SK-N-MC (cell line): ENCODE data around the gene SPATS2L.
A peak's percentile ranks its signal among the peaks of the same experiment; 100 is the strongest.

ENCODE experiments used
- DNase-seq: peaks from one replicate; pipeline ENCODE4 v3.0.0-alpha.2; 2011; ENCODE audit warnings: low read depth, low spot score
- H3K27ac ChIP-seq: fragments of 200-600 bp; sonication (generic); 2 replicates; pipeline ENCODE4 v1.5.1; 2016; ENCODE audit warnings: mixed run types
- H3K36me3 ChIP-seq: fragments of 200-600 bp; sonication (generic); 2 replicates; pipeline ENCODE4 v1.6.1; 2017; ENCODE audit warnings: antibody characterized with exemption, low read length, mixed read lengths; ENCODE audit not compliant: insufficient read depth
- H3K4me3 ChIP-seq: fragments of 200-600 bp; sonication (generic); 2 replicates; pipeline ENCODE4 v1.5.1; 2016
- H3K9ac ChIP-seq: fragments of 200-600 bp; sonication (generic); 2 replicates; pipeline ENCODE4 v1.8.0; 2017; ENCODE audit warnings: mixed run types, mixed read lengths; ENCODE audit not compliant: insufficient read length
- H3K9me3 ChIP-seq: fragments of 200-600 bp; sonication (generic); 2 replicates; pipeline ENCODE4 v1.6.1; 2017; ENCODE audit warnings: low read depth, mild to moderate bottlenecking, antibody characterized with exemption, low read length, moderate library complexity, mixed read lengths
- EZH2 ChIP-seq: fragments of 200-600 bp; sonication (generic); IDR thresholded peaks from one replicate; pipeline ENCODE4 v1.6.1; 2017; ENCODE audit warnings: antibody characterized with exemption
- FOXP2 ChIP-seq: optimal IDR thresholded peaks from 2 replicates; pipeline ENCODE3; 2011; ENCODE audit warnings: mild to moderate bottlenecking, moderate library complexity; ENCODE audit not compliant: insufficient read depth; ENCODE audit errors: extremely low read length, control extremely low read depth
- POLR2AphosphoS5 ChIP-seq: IDR thresholded peaks from 2 replicates; pipeline ENCODE4 v1.6.1; 2012; ENCODE audit warnings: mild to moderate bottlenecking, low read depth, low read length, borderline replicate concordance

SPATS2L gene

DNA sequence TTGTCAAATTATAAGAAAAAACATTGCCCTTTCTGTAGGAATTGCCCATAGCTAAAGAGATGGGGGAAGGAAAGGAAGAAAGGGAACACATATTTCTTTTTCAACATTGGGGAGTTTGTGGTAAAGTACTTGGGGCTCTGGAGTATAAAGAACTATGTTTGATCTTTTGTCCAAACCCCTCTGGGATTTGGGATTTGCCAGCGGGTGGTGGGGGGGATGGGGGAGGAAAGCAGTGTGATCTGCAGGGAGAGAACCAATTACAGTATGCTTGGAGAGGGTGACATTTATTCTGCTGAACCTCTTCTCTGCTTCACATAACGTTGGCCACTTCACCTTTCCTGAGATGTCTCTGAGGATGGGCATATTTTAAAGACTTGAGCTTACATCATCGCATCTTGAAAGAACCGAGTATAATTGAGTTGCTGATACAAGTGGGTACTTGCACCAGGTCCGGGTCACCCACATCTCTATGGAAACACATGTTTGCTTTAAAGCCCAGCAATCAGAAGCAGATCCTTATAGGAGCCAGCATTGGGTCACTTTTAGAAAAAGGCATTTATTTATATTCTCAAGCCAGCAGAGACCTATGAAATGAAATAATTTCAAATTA lies 73.1 kb downstream of the SPATS2L start:
- no peak for DNase-seq
- TF ChIP-seq POLR2AphosphoS5, result no peak
- TF ChIP-seq FOXP2, result no peak
- no peak for TF ChIP-seq EZH2
- no peaks in the 10 kb centered on the region for H3K36me3 ChIP-seq
- H3K4me3 ChIP-seq, result peak overlapping the region; percentile 64
- H3K9ac ChIP-seq, result peak overlapping the region; percentile 21
- H3K27ac ChIP-seq, result peak overlapping the region; percentile 89
- no peaks in the 10 kb centered on the region for H3K9me3 ChIP-seq

DNA sequence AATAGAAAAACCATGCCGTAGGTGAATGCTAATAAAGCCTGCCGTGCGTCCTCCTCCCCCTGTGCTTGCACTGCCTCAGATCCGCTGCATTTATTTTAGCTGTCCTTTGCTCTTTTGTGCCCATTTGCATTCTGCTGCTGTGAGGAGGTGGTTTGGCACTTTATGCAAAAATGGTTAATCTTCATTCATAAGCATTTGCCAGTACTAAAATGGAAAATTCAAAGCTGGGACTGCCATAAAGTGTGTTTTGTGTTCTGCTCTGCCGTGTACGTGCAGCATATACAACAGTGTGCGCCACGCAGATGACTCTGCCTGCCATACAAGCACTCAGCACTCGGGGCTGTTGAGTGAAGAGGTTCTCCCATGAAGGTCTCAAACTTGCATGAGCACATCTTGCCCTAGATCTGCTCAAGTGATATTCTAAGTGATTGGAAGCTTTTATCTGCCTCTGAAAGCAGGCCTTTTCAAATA lies 73.6 kb downstream of the SPATS2L start:
- no peaks in the 10 kb centered on the region for H3K9me3 ChIP-seq
- H3K9ac ChIP-seq, result peak overlapping the region; percentile 26
- no peak for DNase-seq
- no peaks in the 10 kb centered on the region for H3K36me3 ChIP-seq
- H3K27ac ChIP-seq, result peak overlapping the region; percentile 89
- H3K4me3 ChIP-seq, result peak overlapping the region; percentile 64
- TF ChIP-seq EZH2, result no peak
- TF ChIP-seq POLR2AphosphoS5, result no peak
- no peak for TF ChIP-seq FOXP2

DNA sequence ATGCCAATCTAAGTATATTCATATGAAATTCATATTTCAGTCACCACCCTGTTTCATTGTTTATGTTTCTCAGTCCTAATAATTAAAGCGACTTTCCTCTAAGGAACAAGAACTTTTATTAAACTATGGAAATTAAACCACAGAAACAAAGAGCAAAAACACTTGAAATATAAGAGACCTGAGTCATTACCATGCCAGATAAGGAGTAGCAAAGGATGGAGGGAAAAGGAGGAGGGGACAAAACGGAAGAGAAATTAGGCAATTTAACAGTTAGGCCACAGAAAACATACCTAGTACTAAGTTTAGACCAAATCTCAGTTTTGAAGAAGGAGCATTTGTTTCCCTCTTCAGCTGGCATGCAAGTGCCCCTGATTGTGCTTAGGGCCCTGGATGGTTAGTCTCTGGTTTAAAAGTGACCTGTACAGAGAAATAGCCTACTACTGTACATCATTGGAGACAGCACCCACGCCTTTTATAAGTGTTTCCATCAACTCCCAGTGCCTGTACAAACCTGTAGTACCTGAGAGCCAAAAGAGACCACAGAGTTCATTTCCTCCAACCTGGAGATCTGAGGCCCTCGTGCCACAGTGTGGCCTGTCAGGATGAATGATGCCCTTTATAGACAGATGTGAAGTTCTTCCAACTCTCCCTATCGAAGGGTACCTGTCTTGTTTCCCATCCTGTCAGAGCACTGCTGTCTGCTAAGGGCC lies 74.5 kb downstream of the SPATS2L start:
- peak overlapping the region; percentile 26 for H3K9ac ChIP-seq
- no peak for TF ChIP-seq FOXP2
- TF ChIP-seq EZH2, result no peak
- TF ChIP-seq POLR2AphosphoS5, result no peak
- DNase-seq, result no peak
- no peaks in the 10 kb centered on the region for H3K9me3 ChIP-seq
- H3K27ac ChIP-seq, result peak overlapping the region; percentile 89
- peak overlapping the region; percentile 64 for H3K4me3 ChIP-seq
- no peaks in the 10 kb centered on the region for H3K36me3 ChIP-seq

DNA sequence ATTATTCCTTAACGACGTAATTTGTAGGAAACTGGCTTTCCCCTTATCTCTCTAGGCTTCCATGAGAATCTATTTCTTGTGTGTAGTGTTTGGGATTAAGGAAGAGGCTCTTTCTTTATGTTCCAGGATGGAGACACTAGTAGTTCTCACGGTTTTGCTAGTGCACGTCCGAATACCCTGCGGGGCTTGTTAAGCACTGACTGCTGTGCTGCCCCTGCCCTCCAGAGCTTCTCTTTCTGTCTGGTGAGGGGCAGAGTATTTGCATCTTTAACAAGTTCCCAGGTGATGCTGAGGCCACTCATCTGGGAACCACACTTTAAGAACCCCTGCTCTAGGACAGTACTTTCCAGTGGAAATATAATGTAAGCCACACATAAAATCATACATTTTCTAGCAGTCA lies 76.4 kb downstream of the SPATS2L start:
- H3K4me3 ChIP-seq, result no peak overlapping the region
- no peak for DNase-seq
- H3K36me3 ChIP-seq, result no peaks in the 10 kb centered on the region
- no peak overlapping the region for H3K27ac ChIP-seq
- TF ChIP-seq EZH2 (no peak), POLR2AphosphoS5 (no peak), FOXP2 (no peak)
- H3K9me3 ChIP-seq, result no peaks in the 10 kb centered on the region
- H3K9ac ChIP-seq, result no peak overlapping the region

DNA sequence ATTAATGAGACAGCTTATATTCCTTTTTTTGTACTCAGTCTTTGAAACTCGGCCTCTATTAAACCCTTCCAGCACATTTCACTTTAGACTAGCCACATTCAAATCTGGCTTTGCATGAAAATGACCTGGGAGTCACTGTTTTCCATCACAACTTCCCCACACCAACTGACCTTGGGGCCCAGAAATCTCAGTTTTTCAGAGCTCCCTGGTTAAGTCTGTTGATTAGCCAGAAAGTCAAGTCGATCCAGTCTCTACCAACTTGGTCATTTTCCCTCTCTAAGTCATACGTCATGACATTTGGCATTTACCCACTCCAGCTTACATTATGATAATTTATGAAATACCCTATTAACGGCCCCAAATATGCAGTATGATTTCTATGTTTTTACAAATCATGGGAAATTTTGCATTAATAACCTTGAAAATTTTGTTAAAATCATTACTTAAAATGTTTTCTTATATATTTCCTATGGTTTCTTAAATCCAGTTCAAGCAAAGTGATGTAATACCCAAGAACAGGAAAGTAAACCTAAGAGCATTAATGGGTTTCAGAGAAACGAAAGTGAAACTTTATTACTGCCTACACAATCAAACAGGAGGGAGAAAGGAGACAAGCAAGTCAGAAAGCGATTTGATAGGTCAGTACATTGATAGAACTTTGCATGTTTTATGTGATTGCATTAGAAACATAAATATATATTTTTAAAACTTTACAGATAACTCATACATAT lies 77.1 kb downstream of the SPATS2L start:
- 0 out of 2 replicates have a peak overlapping the region, but pooled peaks have one; percentile 9 for H3K27ac ChIP-seq
- H3K4me3 ChIP-seq, result 0 out of 2 replicates have a peak overlapping the region, but pooled peaks have one; percentile 36
- TF ChIP-seq EZH2 (no peak), POLR2AphosphoS5 (no peak), FOXP2 (no peak)
- H3K9ac ChIP-seq, result no peak overlapping the region
- DNase-seq, result no peak
- H3K36me3 ChIP-seq, result no peaks in the 10 kb centered on the region
- H3K9me3 ChIP-seq, result no peaks in the 10 kb centered on the region

DNA sequence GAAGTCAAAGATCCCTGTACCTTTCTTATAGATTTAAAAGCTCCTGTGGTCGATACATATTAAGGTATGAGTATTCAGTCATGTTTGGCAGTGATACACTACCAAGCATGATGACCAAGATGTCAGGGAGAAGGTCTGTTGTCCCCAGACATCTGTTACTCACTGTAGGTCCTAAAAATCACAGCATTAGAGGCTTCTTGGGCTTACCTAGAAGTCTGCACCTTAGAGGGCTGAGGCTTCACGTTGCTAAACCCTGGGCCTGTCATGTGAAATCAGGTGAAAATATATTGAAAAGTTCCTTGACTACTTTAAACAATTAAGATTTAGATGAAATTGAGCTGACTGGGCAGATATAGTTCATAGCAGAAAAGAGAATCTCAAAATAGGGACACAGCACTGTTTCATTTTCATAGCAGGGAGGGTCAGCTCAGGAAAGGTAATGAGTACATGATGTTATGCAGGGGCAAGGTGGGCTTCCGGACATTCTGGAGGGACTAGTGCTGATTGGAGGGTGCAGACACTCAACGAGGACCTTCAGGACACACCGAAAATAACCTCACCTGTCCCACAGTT lies 78.7 kb downstream of the SPATS2L start:
- no peak for DNase-seq
- Histone ChIP-seq H3K9ac (no peak overlapping the region), H3K4me3 (no peak overlapping the region), H3K9me3 (no peaks in the 10 kb centered on the region), H3K27ac (no peak overlapping the region), H3K36me3 (peaks cover 3% of the 10 kb centered on the region; the same call in 1 of the 2 replicates)
- TF ChIP-seq POLR2AphosphoS5 (no peak), FOXP2 (no peak), EZH2 (no peak)

DNA sequence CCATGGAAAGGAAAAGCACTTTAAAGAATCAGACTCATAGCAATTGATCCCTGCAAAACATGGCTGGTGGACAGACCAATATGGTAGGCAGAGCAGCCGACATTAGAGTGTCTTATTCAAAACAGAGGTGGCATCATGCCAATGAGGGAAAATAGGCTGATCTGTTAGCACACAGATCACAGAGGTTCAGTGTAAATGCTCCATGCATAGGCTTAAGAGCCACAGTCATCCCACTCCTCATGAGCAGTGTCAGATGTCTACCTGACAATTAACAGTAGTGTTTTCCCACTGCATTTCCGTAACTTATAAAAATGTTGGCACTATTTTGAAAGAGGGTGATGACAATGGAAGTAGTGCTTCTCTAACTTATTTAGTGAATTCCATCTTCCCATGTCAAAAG lies 86.7 kb downstream of the SPATS2L start:
- Histone ChIP-seq H3K27ac (no peak overlapping the region), H3K9me3 (no peaks in the 10 kb centered on the region), H3K4me3 (no peak overlapping the region), H3K9ac (no peak overlapping the region), H3K36me3 (peaks cover 8% of the 10 kb centered on the region; the same call in 1 of the 2 replicates)
- no peak for TF ChIP-seq POLR2AphosphoS5
- no peak for TF ChIP-seq FOXP2
- no peak for TF ChIP-seq EZH2
- DNase-seq, result no peak

DNA sequence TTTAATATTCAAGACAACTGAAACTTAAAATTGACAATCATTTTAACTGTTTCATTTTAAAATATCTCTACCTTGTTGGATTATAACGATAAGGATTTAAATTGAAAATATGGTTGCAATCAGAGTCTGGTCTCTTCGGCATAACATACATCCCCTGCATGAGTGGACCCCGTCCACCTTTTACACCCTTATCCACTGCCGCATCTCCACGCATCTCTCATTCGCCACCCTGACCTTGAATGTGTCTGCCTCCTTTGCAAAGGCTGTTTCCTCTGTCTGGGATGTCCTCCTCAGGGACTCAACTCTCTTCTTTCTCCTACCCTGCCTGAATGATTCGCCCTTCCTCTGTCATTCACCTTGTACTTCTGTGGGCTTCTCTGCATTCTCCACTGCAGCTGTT lies 87.6 kb downstream of the SPATS2L start:
- H3K9me3 ChIP-seq, result no peaks in the 10 kb centered on the region
- H3K9ac ChIP-seq, result no peak overlapping the region
- no peak overlapping the region for H3K27ac ChIP-seq
- peaks cover 8% of the 10 kb centered on the region; the same call in 1 of the 2 replicates for H3K36me3 ChIP-seq
- DNase-seq, result no peak
- H3K4me3 ChIP-seq, result no peak overlapping the region
- no peak for TF ChIP-seq POLR2AphosphoS5
- TF ChIP-seq FOXP2, result no peak
- no peak for TF ChIP-seq EZH2
